ENCODE data around the gene KIRREL3. TPM values are rescaled to one million over a fixed set of nuclear protein-coding genes. Genes with fewer than 3 reads are reported as not detected.

The KIRREL3 gene
- polyA plus RNA-seq, 1 donor (not counting 4 experiments of a cell fraction or from before 2014, with no cell fraction given), result 0.04 TPM

GRCh38 chr11:126698576-126698975, 302.0 kb downstream of the KIRREL3 start:
- no peaks in the 10 kb centered on the region for H3K36me3 ChIP-seq (ENCODE audit: control insufficient read depth in 2 of 2, extremely low read depth in 1 of 2, insufficient read depth in 2 of 2, low read length in 2 of 2)
- dilution Hi-C loops (cut with MboI; ENCODE audit: extremely low pct_ligation_motif_present, low sequenced_read_pairs), result no loop called here
- no peak for TF ChIP-seq EZH2 (IDR thresholded peaks at IDR 0.05; ENCODE audit: low read length)
- no peak overlapping the region for H3K27ac ChIP-seq (ENCODE audit: control insufficient read depth, insufficient read depth, low read length)
- no peaks in the 10 kb centered on the region for H3K9me1 ChIP-seq (ENCODE audit: control insufficient read depth, extremely low read depth, insufficient read depth, low read length)
- FAIRE-seq (no peak), DNase-seq (ENCODE audit: low read depth, low spot score) (no peak)
- H3K27me3 ChIP-seq (ENCODE audit: control insufficient read depth, extremely low read depth, insufficient read depth, low read length), result no peaks in the 10 kb centered on the region
- H3K9ac ChIP-seq (ENCODE audit: control insufficient read depth, extremely low read depth, insufficient read depth, low read length), result no peak overlapping the region
- H2AFZ ChIP-seq (ENCODE audit: control insufficient read depth, low read length), result no peak overlapping the region
- no peak overlapping the region for H3K4me2 ChIP-seq (ENCODE audit: control insufficient read depth, extremely low read depth, insufficient read depth, low read depth, low read length)
- H3K4me3 ChIP-seq (ENCODE audit: control insufficient read depth in 2 of 3, extremely low read depth in 1 of 3, insufficient read depth in 2 of 3, low read depth in 1 of 3, low read length in 3 of 3), result no peak overlapping the region
- H3K9me3 ChIP-seq (ENCODE audit: control insufficient read depth, low read depth, low read length), result no peaks in the 10 kb centered on the region
- H4K20me1 ChIP-seq (ENCODE audit: control insufficient read depth, extremely low read depth, insufficient read depth, low read length), result no peaks in the 10 kb centered on the region
- H3K79me2 ChIP-seq (ENCODE audit: control insufficient read depth, insufficient read depth, low read length), result no peaks in the 10 kb centered on the region
- peaks cover 6% of the 10 kb centered on the region for H3K4me1 ChIP-seq (ENCODE audit: control insufficient read depth, extremely low read depth, insufficient read depth, low read length)

GRCh38 chr11:126697936-126698335, 302.6 kb downstream of the KIRREL3 start:
- H2AFZ ChIP-seq (ENCODE audit: control insufficient read depth, low read length), result no peak overlapping the region
- no peaks in the 10 kb centered on the region for H3K9me3 ChIP-seq (ENCODE audit: control insufficient read depth, low read depth, low read length)
- H3K79me2 ChIP-seq (ENCODE audit: control insufficient read depth, insufficient read depth, low read length), result no peaks in the 10 kb centered on the region
- H3K27ac ChIP-seq (ENCODE audit: control insufficient read depth, insufficient read depth, low read length), result no peak overlapping the region
- no peaks in the 10 kb centered on the region for H3K27me3 ChIP-seq (ENCODE audit: control insufficient read depth, extremely low read depth, insufficient read depth, low read length)
- no peaks in the 10 kb centered on the region for H3K9me1 ChIP-seq (ENCODE audit: control insufficient read depth, extremely low read depth, insufficient read depth, low read length)
- no peak overlapping the region for H3K4me2 ChIP-seq (ENCODE audit: control insufficient read depth, extremely low read depth, insufficient read depth, low read depth, low read length)
- no peak overlapping the region for H3K4me3 ChIP-seq (ENCODE audit: control insufficient read depth in 2 of 3, extremely low read depth in 1 of 3, insufficient read depth in 2 of 3, low read depth in 1 of 3, low read length in 3 of 3)
- dilution Hi-C loops (cut with MboI; ENCODE audit: extremely low pct_ligation_motif_present, low sequenced_read_pairs), result no loop called here
- DNase-seq (ENCODE audit: low read depth, low spot score) (no peak), FAIRE-seq (no peak)
- H3K9ac ChIP-seq (ENCODE audit: control insufficient read depth, extremely low read depth, insufficient read depth, low read length), result no peak overlapping the region
- no peaks in the 10 kb centered on the region for H3K36me3 ChIP-seq (ENCODE audit: control insufficient read depth in 2 of 2, extremely low read depth in 1 of 2, insufficient read depth in 2 of 2, low read length in 2 of 2)
- H4K20me1 ChIP-seq (ENCODE audit: control insufficient read depth, extremely low read depth, insufficient read depth, low read length), result no peaks in the 10 kb centered on the region
- peaks cover 6% of the 10 kb centered on the region for H3K4me1 ChIP-seq (ENCODE audit: control insufficient read depth, extremely low read depth, insufficient read depth, low read length)
- TF ChIP-seq CTCF (optimal IDR thresholded peaks at IDR 0.05 in 1 of 3, IDR thresholded peaks at IDR 0.05 in 1 of 3, conservative IDR thresholded peaks at IDR 0.05 in 1 of 3; ENCODE audit: extremely low read depth in 1 of 3, insufficient read depth in 2 of 3, low read length in 3 of 3), result no peak
- no peak for TF ChIP-seq EZH2 (IDR thresholded peaks at IDR 0.05; ENCODE audit: low read length)

DNA sequence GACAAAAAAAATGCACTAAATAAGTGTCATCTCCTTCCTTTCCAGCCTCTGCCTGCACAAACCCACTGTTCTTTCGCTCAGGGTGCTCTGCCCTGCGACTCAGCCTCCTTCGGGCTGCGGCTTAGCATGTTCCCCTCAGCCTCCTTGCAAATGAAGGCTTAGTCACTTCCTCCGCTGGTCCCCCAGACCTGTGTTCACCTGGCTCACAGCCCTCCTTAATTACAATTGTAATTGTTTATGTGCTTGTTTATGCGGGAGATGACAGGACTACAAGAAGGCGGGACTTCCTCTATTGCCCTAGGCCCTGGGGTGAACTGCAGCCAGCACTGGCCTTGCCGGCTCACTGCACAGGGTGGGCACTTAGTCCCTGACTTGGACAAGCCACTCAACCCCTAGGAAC, 303.6 kb downstream of the KIRREL3 start:
- TF ChIP-seq EZH2 (IDR thresholded peaks at IDR 0.05; ENCODE audit: low read length) (no peak), CTCF (optimal IDR thresholded peaks at IDR 0.05 in 1 of 3, IDR thresholded peaks at IDR 0.05 in 1 of 3, conservative IDR thresholded peaks at IDR 0.05 in 1 of 3; ENCODE audit: extremely low read depth in 1 of 3, insufficient read depth in 2 of 3, low read length in 3 of 3) (no peak)
- FAIRE-seq (no peak), DNase-seq (ENCODE audit: low read depth, low spot score) (no peak)
- Histone ChIP-seq H3K9ac (ENCODE audit: control insufficient read depth, extremely low read depth, insufficient read depth, low read length) (no peak overlapping the region), H3K4me3 (ENCODE audit: control insufficient read depth in 2 of 3, extremely low read depth in 1 of 3, insufficient read depth in 2 of 3, low read depth in 1 of 3, low read length in 3 of 3) (no peak overlapping the region), H3K79me2 (ENCODE audit: control insufficient read depth, insufficient read depth, low read length) (no peaks in the 10 kb centered on the region), H3K27me3 (ENCODE audit: control insufficient read depth, extremely low read depth, insufficient read depth, low read length) (no peaks in the 10 kb centered on the region), H3K27ac (ENCODE audit: control insufficient read depth, insufficient read depth, low read length) (no peak overlapping the region), H3K9me1 (ENCODE audit: control insufficient read depth, extremely low read depth, insufficient read depth, low read length) (no peaks in the 10 kb centered on the region), H3K9me3 (ENCODE audit: control insufficient read depth, low read depth, low read length) (no peaks in the 10 kb centered on the region), H2AFZ (ENCODE audit: control insufficient read depth, low read length) (no peak overlapping the region), H3K4me2 (ENCODE audit: control insufficient read depth, extremely low read depth, insufficient read depth, low read depth, low read length) (no peak overlapping the region), H3K4me1 (ENCODE audit: control insufficient read depth, extremely low read depth, insufficient read depth, low read length) (peaks cover 6% of the 10 kb centered on the region), H3K36me3 (ENCODE audit: control insufficient read depth in 2 of 2, extremely low read depth in 1 of 2, insufficient read depth in 2 of 2, low read length in 2 of 2) (no peaks in the 10 kb centered on the region), H4K20me1 (ENCODE audit: control insufficient read depth, extremely low read depth, insufficient read depth, low read length) (no peaks in the 10 kb centered on the region)
- dilution Hi-C loops (cut with MboI; ENCODE audit: extremely low pct_ligation_motif_present, low sequenced_read_pairs), result no loop called here
